NCI-H510A (cell line): ENCODE measurements around the gene IFNA13.
"Not testable (repeated sequence)": the region's sequence is repeated elsewhere in the genome, so short reads cannot be mapped to it uniquely, and the experiment has no call there.

ENCODE experiments used
- DNase-seq: peaks from one replicate; lab custom pipeline; 2025; lab: John Stamatoyannopoulos, UW

The IFNA13 gene

GRCh38 chr9:21367957-21368356 is at the start of gene IFNA13:
TSS of gene IFNA13 (minus strand) at chr9:21368057. CDS start at chr9:21368010, 47 bp downstream.
- no peak for DNase-seq

GRCh38 chr9:21415493-21416267 is 47.8 kb upstream of the IFNA13 start:
- no peak for DNase-seq

- DNase-seq = no peak
Measured at GRCh38 chr9:21414220-21414940, 46.5 kb upstream of the IFNA13 start.

GRCh38 chr9:21413624-21414023 is 45.8 kb upstream of the IFNA13 start:
- no peak for DNase-seq

- DNase-seq = no peak
Measured at GRCh38 chr9:21413151-21413550, 45.3 kb upstream of the IFNA13 start.

GRCh38 chr9:21412107-21412506 is 44.2 kb upstream of the IFNA13 start:
- DNase-seq = no peak

- DNase-seq = no peak
Measured at GRCh38 chr9:21408817-21409216, 41.0 kb upstream of the IFNA13 start, which contains the start of gene IFNA8. TSS of gene IFNA8 (plus strand) at chr9:21409117. CDS start at chr9:21409177, 60 bp downstream.

GRCh38 chr9:21404146-21404545 is 36.3 kb upstream of the IFNA13 start:
- DNase-seq = no peak

- no peak for DNase-seq
Measured at GRCh38 chr9:21402386-21403251, 34.8 kb upstream of the IFNA13 start.

- DNase-seq = no peak
Measured at GRCh38 chr9:21399956-21400355, 32.1 kb upstream of the IFNA13 start.

GRCh38 chr9:21398955-21399489 is 31.2 kb upstream of the IFNA13 start:
- DNase-seq = no peak

- DNase-seq = no peak
Measured at GRCh38 chr9:21395778-21396717, 28.2 kb upstream of the IFNA13 start.

GRCh38 chr9:21392270-21392669 is 24.4 kb upstream of the IFNA13 start:
- DNase-seq = no peak

GRCh38 chr9:21385131-21385670 is 17.3 kb upstream of the IFNA13 start, which contains the start of gene IFNA2:
TSS of gene IFNA2 (minus strand) at chr9:21385398. CDS start at chr9:21385329, 69 bp downstream.
- no peak for DNase-seq

GRCh38 chr9:21383627-21384026 is 15.8 kb upstream of the IFNA13 start:
- DNase-seq = no peak

- DNase-seq = no peak
Measured at GRCh38 chr9:21381448-21382339, 13.8 kb upstream of the IFNA13 start.

GRCh38 chr9:21371467-21371866 is 3.6 kb upstream of the IFNA13 start:
- not testable (repeated sequence) for DNase-seq

- DNase-seq = not testable (repeated sequence)
Measured at GRCh38 chr9:21367169-21367568, 688 bp downstream of the IFNA13 start.

- no peak for DNase-seq
Measured at GRCh38 chr9:21362287-21362686, 5.6 kb downstream of the IFNA13 start.
